ENCODE data around the gene ELMO1. TPM values are rescaled to one million over a fixed set of nuclear protein-coding genes. Genes with fewer than 3 reads are reported as not detected.

Gene ELMO1
- total and polyA plus RNA-seq, 2 experiments from 2014 or later = 6.5 to 24.9 TPM

DNA sequence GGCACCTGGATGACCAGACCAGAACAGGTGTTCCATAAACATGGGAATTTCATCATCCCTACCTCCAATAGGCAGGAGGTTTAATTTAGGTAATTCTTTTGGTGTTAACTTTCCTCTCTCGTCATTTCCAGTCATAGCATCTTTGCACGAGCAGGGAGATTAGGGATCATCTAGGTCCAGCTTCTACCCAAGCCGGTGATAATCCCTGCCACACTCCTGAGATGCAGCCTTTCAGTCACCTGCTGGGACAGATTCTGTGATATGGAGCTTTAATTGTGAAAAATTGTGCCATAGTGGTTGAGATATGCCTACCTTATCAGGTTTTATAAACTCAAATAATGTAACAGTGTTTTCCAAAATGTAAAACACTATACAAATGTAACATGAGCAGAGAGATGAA, 532.5 kb downstream of the ELMO1 start (continued):
- no peak for TF ChIP-seq ZNF462 (CRISPR knock-in tag; IDR thresholded peaks at IDR 0.05)

GRCh38 chr7:36911788-36912187, 536.9 kb downstream of the ELMO1 start:
- no peaks in the 10 kb centered on the region for H3F3A ChIP-seq (replicated peaks; ENCODE audit: low read depth)
- H2AFZ ChIP-seq = no peak overlapping the region
- Mint-ChIP-seq H3K36me3 (ENCODE audit: low read depth) (no peaks in the 10 kb centered on the region), H3K9me3 (no peaks in the 10 kb centered on the region), H3K27me3 (ENCODE audit: insufficient read depth, low read depth, poor library complexity) (no peaks in the 10 kb centered on the region), H3K4me1 (no peaks in the 10 kb centered on the region), H3K27ac (no peak overlapping the region), H3K4me3 (no peak overlapping the region)
- H4K20me1 ChIP-seq (replicated peaks; ENCODE audit: insufficient read depth) = no peaks in the 10 kb centered on the region; the same call in 1 of the 2 replicates
- ATAC-seq (no peak), DNase-seq (ENCODE audit: low spot score) (no peak)
- H3K79me2 ChIP-seq (replicated peaks; ENCODE audit: insufficient read depth) = no peaks in the 10 kb centered on the region
- H3K9me2 ChIP-seq (ENCODE audit: insufficient read depth) = peaks cover 13% of the 10 kb centered on the region
- TF ChIP-seq CREB1 (CRISPR knock-in tag; IDR thresholded peaks at IDR 0.05; ENCODE audit: low read depth) = no peak
- H3K4me3 ChIP-seq = no peak overlapping the region
- H3K27ac ChIP-seq (ENCODE audit: low read depth) = no peak overlapping the region
- no peaks in the 10 kb centered on the region for H3K27me3 ChIP-seq (ENCODE audit: insufficient read depth)
- no peaks in the 10 kb centered on the region for H3K4me1 ChIP-seq (ENCODE audit: insufficient read depth)
- no peaks in the 10 kb centered on the region for H3K36me3 ChIP-seq (ENCODE audit: insufficient read depth)
- no peak overlapping the region for H3K4me2 ChIP-seq

- no peaks in the 10 kb centered on the region; the same call in 1 of the 2 replicates for H4K20me1 ChIP-seq (replicated peaks; ENCODE audit: insufficient read depth)
- no peak overlapping the region for H3K4me3 ChIP-seq
- H2AFZ ChIP-seq = no peak overlapping the region
- Mint-ChIP-seq H3K27me3 (ENCODE audit: insufficient read depth, low read depth, poor library complexity) (no peaks in the 10 kb centered on the region), H3K4me1 (no peaks in the 10 kb centered on the region), H3K27ac (no peak overlapping the region), H3K9me3 (no peaks in the 10 kb centered on the region), H3K4me3 (no peak overlapping the region), H3K36me3 (ENCODE audit: low read depth) (no peaks in the 10 kb centered on the region)
- no peaks in the 10 kb centered on the region for H3K27me3 ChIP-seq (ENCODE audit: insufficient read depth)
- ATAC-seq (no peak), DNase-seq (ENCODE audit: low spot score) (no peak)
- H3F3A ChIP-seq (replicated peaks; ENCODE audit: low read depth) = no peaks in the 10 kb centered on the region
- no peaks in the 10 kb centered on the region for H3K4me1 ChIP-seq (ENCODE audit: insufficient read depth)
- H3K9me2 ChIP-seq (ENCODE audit: insufficient read depth) = peaks cover 13% of the 10 kb centered on the region
- no peaks in the 10 kb centered on the region for H3K79me2 ChIP-seq (replicated peaks; ENCODE audit: insufficient read depth)
- H3K27ac ChIP-seq (ENCODE audit: low read depth) = no peak overlapping the region
- H3K36me3 ChIP-seq (ENCODE audit: insufficient read depth) = no peaks in the 10 kb centered on the region
- no peak overlapping the region for H3K4me2 ChIP-seq
- TF ChIP-seq ZNF331 (CRISPR knock-in tag; IDR thresholded peaks at IDR 0.05; ENCODE audit: low read depth) = no peak
- no peak for TF ChIP-seq EZH2 (IDR thresholded peaks at IDR 0.05; ENCODE audit: low read depth, unreplicated experiment)
- TF ChIP-seq POLR2AphosphoS5 (IDR thresholded peaks at IDR 0.05; ENCODE audit: low read depth) = no peak
- no peak for TF ChIP-seq ZNF462 (CRISPR knock-in tag; IDR thresholded peaks at IDR 0.05)
These were observed 537.8 kb downstream of the ELMO1 start for GRCh38 chr7:36910859-36911258.

Measured in GM23338 (cell line).